Mucosa of descending colon (tissue), 3 donors: ENCODE measurements around the gene APOL4. TPM values are rescaled to one million over a fixed set of nuclear protein-coding genes. Genes with fewer than 3 reads are reported as not detected.
"Not testable (repeated sequence)": the region's sequence is repeated elsewhere in the genome, so short reads cannot be mapped to it uniquely, and the experiment has no call there.

ENCODE experiments used
- ATAC-seq: fragments of 200-7000 bp; cut with Tn5 transposase; one replicate; pipeline ENCODE4 v1.9.1; 2020; ENCODE audit warnings: mild to moderate bottlenecking, moderate library complexity
- DNase-seq, 3 donors: peaks; one replicate each; pipeline ENCODE4 v3.0.0-alpha.2; 2020
- H3K36me3 ChIP-seq: fragments of 200-600 bp; one replicate; pipeline ENCODE4 v1.8.0; 2021; ENCODE audit warnings: low read depth, mild to moderate bottlenecking
- H3K4me1 ChIP-seq: fragments of 200-600 bp; one replicate; pipeline ENCODE4 v1.8.0; 2021; ENCODE audit warnings: low read depth, mild to moderate bottlenecking
- H3K4me3 ChIP-seq: fragments of 200-600 bp; one replicate; pipeline ENCODE4 v1.8.0; 2021; ENCODE audit warnings: mild to moderate bottlenecking
- H3K9me3 ChIP-seq: fragments of 200-600 bp; one replicate; pipeline ENCODE4 v1.8.0; 2021; ENCODE audit warnings: mild to moderate bottlenecking
- CTCF ChIP-seq: fragments of 200-600 bp; IDR thresholded peaks from one replicate; pipeline ENCODE4 v1.8.0; 2022; ENCODE audit warnings: antibody characterized with exemption, mild to moderate bottlenecking
- intact Hi-C, 2 donors: fragments of 100-400 bp; cut with DNase I in 1 of 2; cut with micrococcal nuclease in 1 of 2; formaldehyde crosslinking; loops; one replicate each; pipeline versions ENCODE4 v1.11.0 to v1.11.1; 2022; cut with DNase I, micrococcal nuclease
- total RNA-seq, 3 donors: library from RNA; stranded (reverse); fragmentation: NEBNext Ultra II Directional in 2 of 3; extraction: Animal tissue kit (Norgen Biotek cat#: 25700) in 2 of 3; gene quantifications; one replicate each; pipeline versions ENCODE4 v1.2.1 to v1.2.4, GENCODE V29; 2021 to 2023
- donor health status: DM: no; HTN: no; CAD: no; lungs with moderate emphysema.
- donor health status: DM: no; HTN: no; CAD: no.
- donor health status: DM: no; HTN: yes; CAD: no.

The APOL4 gene
- total RNA-seq, 3 donors from 2014 or later, result 1.7 to 4.3 (median 2.7) TPM

- TF ChIP-seq CTCF, result no peak
- Histone ChIP-seq H3K36me3 (no peaks in the 10 kb centered on the region), H3K9me3 (no peaks in the 10 kb centered on the region), H3K4me3 (no peak overlapping the region), H3K4me1 (peaks cover 12% of the 10 kb centered on the region)
- intact Hi-C loops, result no loop called here
- ATAC-seq (peak; percentile 58), DNase-seq (peak; percentile 67 to 75 (median 74))
These were observed 44.8 kb downstream of the APOL4 start for GRCh38 chr22:36156515-36157419.

GRCh38 chr22:36156119-36156514, 45.5 kb downstream of the APOL4 start:
- peaks cover 10% of the 10 kb centered on the region for H3K4me1 ChIP-seq
- intact Hi-C loops, result no loop called here
- ATAC-seq, result no peak
- H3K4me3 ChIP-seq, result no peak overlapping the region
- no peak for TF ChIP-seq CTCF
- H3K36me3 ChIP-seq, result no peaks in the 10 kb centered on the region
- DNase-seq, result no peak
- H3K9me3 ChIP-seq, result no peaks in the 10 kb centered on the region

GRCh38 chr22:36155702-36156101, 45.9 kb downstream of the APOL4 start:
- H3K36me3 ChIP-seq, result no peaks in the 10 kb centered on the region
- peaks cover 8% of the 10 kb centered on the region for H3K4me1 ChIP-seq
- ATAC-seq (peak; percentile 18), DNase-seq (peak in 2 of 3 donors; percentile 35 to 45)
- H3K4me3 ChIP-seq, result no peak overlapping the region
- intact Hi-C loops, result no loop called here
- no peak for TF ChIP-seq CTCF
- no peaks in the 10 kb centered on the region for H3K9me3 ChIP-seq

- intact Hi-C loops, result no loop called here
- H3K9me3 ChIP-seq, result no peaks in the 10 kb centered on the region
- DNase-seq (no peak), ATAC-seq (no peak)
- H3K36me3 ChIP-seq, result no peaks in the 10 kb centered on the region
- no peak for TF ChIP-seq CTCF
- peaks cover 8% of the 10 kb centered on the region for H3K4me1 ChIP-seq
- H3K4me3 ChIP-seq, result no peak overlapping the region
These were observed 47.1 kb downstream of the APOL4 start for GRCh38 chr22:36154423-36154945.

GRCh38 chr22:36153501-36154422, 47.8 kb downstream of the APOL4 start:
- Histone ChIP-seq H3K4me1 (peaks cover 8% of the 10 kb centered on the region), H3K9me3 (no peaks in the 10 kb centered on the region), H3K4me3 (no peak overlapping the region), H3K36me3 (no peaks in the 10 kb centered on the region)
- DNase-seq (no peak), ATAC-seq (no peak)
- intact Hi-C loops, result no loop called here
- no peak for TF ChIP-seq CTCF

GRCh38 chr22:36152821-36153220, 48.8 kb downstream of the APOL4 start:
- DNase-seq, H3K4me3 ChIP-seq, H3K36me3 ChIP-seq, intact Hi-C loops, ATAC-seq, H3K4me1 ChIP-seq, H3K9me3 ChIP-seq: not testable (repeated sequence)
